NT2/D1 (cell line): Measurements from ENCODE around the gene SREBF1.

Experiments used
- DNase-seq: peaks from one replicate; pipeline ENCODE4 v3.0.0-alpha.2; 2011; ENCODE audit warnings: low read depth, low spot score
- H3K27me3 ChIP-seq: 2 replicates; pipeline ENCODE4 v1.6.0; 2011; ENCODE audit warnings: mild to moderate bottlenecking; ENCODE audit not compliant: insufficient read length, insufficient read depth
- H3K36me3 ChIP-seq: 2 replicates; pipeline ENCODE4 v1.6.1; 2011; ENCODE audit warnings: mild to moderate bottlenecking, low read length, mixed read lengths; ENCODE audit not compliant: insufficient read depth, insufficient read length
- H3K4me1 ChIP-seq: 2 replicates; pipeline ENCODE4 v1.5.1; 2011; ENCODE audit not compliant: insufficient read depth, insufficient read length
- H3K4me3 ChIP-seq: 2 replicates; pipeline ENCODE4 v1.5.1; 2011; ENCODE audit warnings: low read depth; ENCODE audit not compliant: insufficient read length
- H3K9ac ChIP-seq: 2 replicates; pipeline ENCODE4 v1.6.0; 2011; ENCODE audit warnings: low read depth; ENCODE audit not compliant: insufficient read length
- H3K9me3 ChIP-seq: 2 replicates; pipeline ENCODE4 v1.5.1; 2011; ENCODE audit warnings: mild to moderate bottlenecking, low read length; ENCODE audit not compliant: insufficient read depth
- SUZ12 ChIP-seq: IDR thresholded peaks from 2 replicates; pipeline ENCODE4 v1.6.1; 2011; ENCODE audit not compliant: insufficient read length, insufficient read depth; ENCODE audit errors: extremely low read depth
- YY1 ChIP-seq: IDR thresholded peaks from 2 replicates; pipeline ENCODE4 v1.6.1; 2011; ENCODE audit not compliant: insufficient read length, insufficient read depth
- ZNF274 ChIP-seq: IDR thresholded peaks from 2 replicates; pipeline ENCODE4 v1.6.1; 2011; ENCODE audit warnings: mild to moderate bottlenecking, low read depth, low read length

SREBF1 gene

GRCh38 chr17:17857496-17857895, 20.7 kb upstream of the SREBF1 start:
- H3K4me3 ChIP-seq: no peak overlapping the region
- H3K9me3 ChIP-seq: no peaks in the 10 kb centered on the region
- no peak for DNase-seq
- H3K4me1 ChIP-seq: peaks cover 11% of the 10 kb centered on the region
- H3K27me3 ChIP-seq: no peaks in the 10 kb centered on the region
- TF ChIP-seq ZNF274 (no peak), SUZ12 (no peak), YY1 (no peak)
- H3K9ac ChIP-seq: no peak overlapping the region
- H3K36me3 ChIP-seq: no peaks in the 10 kb centered on the region

GRCh38 chr17:17856386-17856785, 19.6 kb upstream of the SREBF1 start:
- Histone ChIP-seq H3K9ac (no peak overlapping the region), H3K27me3 (no peaks in the 10 kb centered on the region), H3K36me3 (no peaks in the 10 kb centered on the region), H3K4me3 (no peak overlapping the region), H3K9me3 (no peaks in the 10 kb centered on the region), H3K4me1 (peaks cover 13% of the 10 kb centered on the region)
- no peak for DNase-seq
- TF ChIP-seq ZNF274 (no peak), SUZ12 (no peak), YY1 (no peak)

- DNase-seq: no peak
- H3K9me3 ChIP-seq: no peaks in the 10 kb centered on the region
- H3K27me3 ChIP-seq: no peaks in the 10 kb centered on the region
- no peak overlapping the region for H3K9ac ChIP-seq
- TF ChIP-seq SUZ12 (no peak), YY1 (no peak), ZNF274 (no peak)
- H3K36me3 ChIP-seq: no peaks in the 10 kb centered on the region
- H3K4me3 ChIP-seq: no peak overlapping the region
- H3K4me1 ChIP-seq: peaks cover 13% of the 10 kb centered on the region
Measured at GRCh38 chr17:17855976-17856375, 19.2 kb upstream of the SREBF1 start.

DNA sequence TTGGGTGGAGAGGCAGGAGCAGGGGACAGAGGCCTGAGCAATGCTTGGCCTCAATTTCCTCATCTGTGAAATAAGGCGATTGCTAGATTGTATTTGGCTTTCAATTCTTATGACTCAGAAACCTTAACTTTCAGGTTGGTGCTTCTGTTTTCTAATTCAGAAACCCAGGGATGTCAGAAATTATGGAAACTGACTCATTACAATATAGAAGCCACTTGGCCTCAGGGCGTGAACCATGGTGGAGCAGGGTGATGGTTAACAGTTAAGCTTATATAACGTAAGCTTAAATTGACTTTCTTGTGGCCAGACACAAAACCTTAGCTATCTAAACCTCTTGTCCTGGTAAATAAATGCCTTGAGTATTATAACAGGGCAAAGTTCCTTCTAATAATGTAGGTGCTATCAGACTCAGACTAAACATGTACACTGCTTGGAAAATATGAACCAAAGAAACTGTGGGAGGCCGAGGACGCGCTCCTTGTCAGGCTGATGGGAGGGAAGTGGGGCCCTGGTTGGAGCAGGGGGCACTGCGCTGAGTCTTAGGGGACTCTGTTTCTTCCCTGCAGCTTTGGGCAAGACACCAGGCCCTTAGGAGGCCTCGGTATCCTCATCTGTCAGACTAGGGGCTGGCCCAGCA, 17.1 kb upstream of the SREBF1 start:
- H3K9ac ChIP-seq: no peak overlapping the region
- H3K9me3 ChIP-seq: no peaks in the 10 kb centered on the region
- no peak for DNase-seq
- no peaks in the 10 kb centered on the region for H3K27me3 ChIP-seq
- peaks cover 19% of the 10 kb centered on the region for H3K4me1 ChIP-seq
- no peaks in the 10 kb centered on the region for H3K36me3 ChIP-seq
- H3K4me3 ChIP-seq: no peak overlapping the region
- no peak for TF ChIP-seq ZNF274
- no peak for TF ChIP-seq SUZ12
- TF ChIP-seq YY1: no peak

DNA sequence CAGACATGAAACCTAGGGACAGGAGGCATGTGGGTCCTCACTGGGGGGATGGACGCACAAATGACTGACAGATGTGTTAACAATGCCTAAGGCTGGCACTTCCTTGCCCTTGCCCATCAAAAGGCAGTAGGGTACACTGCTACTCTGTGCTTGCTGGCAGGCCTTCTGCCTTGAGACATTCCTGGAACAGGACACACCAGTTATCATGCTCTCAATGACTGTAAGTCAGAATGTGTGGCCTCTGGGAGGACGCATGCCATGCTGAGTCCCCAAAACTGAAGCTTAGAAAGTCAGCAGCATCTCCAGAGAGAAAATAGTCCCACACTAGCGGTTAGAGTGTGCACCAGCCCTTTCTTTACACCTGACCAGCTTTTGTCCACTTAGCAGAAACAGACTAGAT, 16.1 kb upstream of the SREBF1 start:
- Histone ChIP-seq H3K4me1 (peaks cover 21% of the 10 kb centered on the region), H3K27me3 (no peaks in the 10 kb centered on the region), H3K9me3 (no peaks in the 10 kb centered on the region), H3K36me3 (no peaks in the 10 kb centered on the region), H3K9ac (no peak overlapping the region), H3K4me3 (no peak overlapping the region)
- no peak for DNase-seq
- no peak for TF ChIP-seq SUZ12
- TF ChIP-seq YY1: no peak
- no peak for TF ChIP-seq ZNF274

GRCh38 chr17:17851103-17852002, 14.6 kb upstream of the SREBF1 start:
- H3K9me3 ChIP-seq: no peaks in the 10 kb centered on the region
- H3K27me3 ChIP-seq: no peaks in the 10 kb centered on the region
- H3K36me3 ChIP-seq: no peaks in the 10 kb centered on the region
- DNase-seq: no peak
- peak overlapping the region; percentile 28 for H3K9ac ChIP-seq
- TF ChIP-seq ZNF274 (no peak), YY1 (no peak), SUZ12 (no peak)
- no peak overlapping the region for H3K4me3 ChIP-seq
- H3K4me1 ChIP-seq: peaks cover 23% of the 10 kb centered on the region

- Histone ChIP-seq H3K27me3 (no peaks in the 10 kb centered on the region), H3K9ac (no peak overlapping the region), H3K36me3 (no peaks in the 10 kb centered on the region), H3K9me3 (no peaks in the 10 kb centered on the region), H3K4me1 (peaks cover 22% of the 10 kb centered on the region), H3K4me3 (no peak overlapping the region)
- TF ChIP-seq SUZ12: no peak
- TF ChIP-seq ZNF274: no peak
- no peak for TF ChIP-seq YY1
- DNase-seq: no peak
Measured at GRCh38 chr17:17849845-17850373, 13.1 kb upstream of the SREBF1 start.
